Measurements from ENCODE around the gene TRPV3. TPM values are rescaled to one million over a fixed set of nuclear protein-coding genes. Genes with fewer than 3 reads are reported as not detected.

The TRPV3 gene
- total and polyA plus RNA-seq, 2 experiments from 2014 or later: 0.15 to 0.69 TPM

DNA sequence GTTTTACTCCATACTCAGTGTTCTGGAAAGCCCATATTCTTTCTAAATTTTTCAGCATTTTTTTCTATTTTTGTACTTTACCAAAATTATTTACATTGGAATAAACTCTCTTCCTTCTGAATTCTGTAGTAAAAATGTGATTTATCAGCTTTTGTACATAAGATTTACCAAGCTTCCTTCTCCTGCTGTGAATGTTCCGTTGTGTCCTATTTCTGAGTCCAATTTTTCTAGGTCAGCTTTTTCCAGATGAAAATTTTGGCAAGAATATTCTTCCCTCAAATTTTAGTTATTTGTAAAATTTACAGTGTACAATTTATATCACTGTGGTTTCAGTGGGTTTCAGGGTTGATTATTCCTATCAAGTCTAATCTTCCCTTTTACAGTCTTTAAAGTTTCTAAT lies 54.3 kb downstream of the TRPV3 start:
- peaks cover 6% of the 10 kb centered on the region; the same call in 2 of the 3 replicates for H3K4me1 Mint-ChIP-seq
- no peak overlapping the region for H3K4me2 ChIP-seq

GRCh38 chr17:3502466-3502865 lies 55.1 kb downstream of the TRPV3 start:
- H3K4me1 Mint-ChIP-seq: peaks cover 14% of the 10 kb centered on the region
- H3K4me1 ChIP-seq (ENCODE audit: insufficient read depth): peaks cover 18% of the 10 kb centered on the region
- DNase-seq (ENCODE audit: low spot score): no peak
- peaks cover 2% of the 10 kb centered on the region for H3K9me2 ChIP-seq (ENCODE audit: insufficient read depth)
- no peaks in the 10 kb centered on the region for H4K20me1 ChIP-seq (replicated peaks; ENCODE audit: insufficient read depth)
- H3K4me3 Mint-ChIP-seq: no peak overlapping the region
- peaks cover 14% of the 10 kb centered on the region for H3K9me3 Mint-ChIP-seq
- H3K27me3 Mint-ChIP-seq (ENCODE audit: insufficient read depth, low read depth, poor library complexity): peaks cover 6% of the 10 kb centered on the region
- H3K36me3 Mint-ChIP-seq (ENCODE audit: low read depth): peaks cover 12% of the 10 kb centered on the region; the same call in 2 of the 3 replicates
- no peak overlapping the region for H2AFZ ChIP-seq
- no peaks in the 10 kb centered on the region for H3K27me3 ChIP-seq (ENCODE audit: insufficient read depth)
- ATAC-seq: no peak
- H3K36me3 ChIP-seq (ENCODE audit: insufficient read depth): no peaks in the 10 kb centered on the region
- no peaks in the 10 kb centered on the region for H3F3A ChIP-seq (replicated peaks; ENCODE audit: low read depth)
- H3K4me2 ChIP-seq: no peak overlapping the region
- H3K27ac ChIP-seq (ENCODE audit: low read depth): no peak overlapping the region
- H3K27ac Mint-ChIP-seq: no peak overlapping the region
- no peaks in the 10 kb centered on the region for H3K79me2 ChIP-seq (replicated peaks; ENCODE audit: insufficient read depth)
- no peak overlapping the region for H3K4me3 ChIP-seq
- no peak for TF ChIP-seq POLR2AphosphoS5 (IDR thresholded peaks at IDR 0.05; ENCODE audit: low read depth)
- no peak for TF ChIP-seq ZNF114 (CRISPR knock-in tag; IDR thresholded peaks at IDR 0.05)
- TF ChIP-seq NANOG (IDR thresholded peaks at IDR 0.05; ENCODE audit: borderline replicate concordance): no peak
- no peak for TF ChIP-seq STAT1 (IDR thresholded peaks at IDR 0.05; ENCODE audit: unreplicated experiment)
- TF ChIP-seq JUNB (IDR thresholded peaks at IDR 0.05; ENCODE audit: unreplicated experiment): no peak
- TF ChIP-seq ZNF331 (CRISPR knock-in tag; IDR thresholded peaks at IDR 0.05; ENCODE audit: low read depth): no peak
- TF ChIP-seq, protein P1, sequence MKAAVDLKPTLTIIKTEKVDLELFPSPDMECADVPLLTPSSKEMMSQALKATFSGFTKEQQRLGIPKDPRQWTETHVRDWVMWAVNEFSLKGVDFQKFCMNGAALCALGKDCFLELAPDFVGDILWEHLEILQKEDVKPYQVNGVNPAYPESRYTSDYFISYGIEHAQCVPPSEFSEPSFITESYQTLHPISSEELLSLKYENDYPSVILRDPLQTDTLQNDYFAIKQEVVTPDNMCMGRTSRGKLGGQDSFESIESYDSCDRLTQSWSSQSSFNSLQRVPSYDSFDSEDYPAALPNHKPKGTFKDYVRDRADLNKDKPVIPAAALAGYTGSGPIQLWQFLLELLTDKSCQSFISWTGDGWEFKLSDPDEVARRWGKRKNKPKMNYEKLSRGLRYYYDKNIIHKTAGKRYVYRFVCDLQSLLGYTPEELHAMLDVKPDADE (IDR thresholded peaks at IDR 0.05): no peak
- no peak for TF ChIP-seq EZH2 (IDR thresholded peaks at IDR 0.05; ENCODE audit: low read depth, unreplicated experiment)
- no peak for TF ChIP-seq REST (IDR thresholded peaks at IDR 0.05; ENCODE audit: unreplicated experiment)

More for the DNA sequence above, 54.3 kb downstream of the TRPV3 start:
- H3K9me2 ChIP-seq (ENCODE audit: insufficient read depth): peaks cover 8% of the 10 kb centered on the region
- no peaks in the 10 kb centered on the region for H3F3A ChIP-seq (replicated peaks; ENCODE audit: low read depth)
- H3K4me3 ChIP-seq: no peak overlapping the region
- no peak overlapping the region for H3K27ac ChIP-seq (ENCODE audit: low read depth)
- no peak overlapping the region for H2AFZ ChIP-seq
- ATAC-seq: no peak
- peaks cover 12% of the 10 kb centered on the region; the same call in 2 of the 3 replicates for H3K36me3 Mint-ChIP-seq (ENCODE audit: low read depth)
- H3K27ac Mint-ChIP-seq: no peak overlapping the region
- peaks cover 14% of the 10 kb centered on the region for H3K9me3 Mint-ChIP-seq
- H3K27me3 Mint-ChIP-seq (ENCODE audit: insufficient read depth, low read depth, poor library complexity): peaks cover 6% of the 10 kb centered on the region
- H3K79me2 ChIP-seq (replicated peaks; ENCODE audit: insufficient read depth): no peaks in the 10 kb centered on the region
- no peaks in the 10 kb centered on the region for H3K36me3 ChIP-seq (ENCODE audit: insufficient read depth)
- no peaks in the 10 kb centered on the region for H4K20me1 ChIP-seq (replicated peaks; ENCODE audit: insufficient read depth)
- TF ChIP-seq NANOG (IDR thresholded peaks at IDR 0.05; ENCODE audit: borderline replicate concordance) (no peak), EZH2phosphoT487 (IDR thresholded peaks at IDR 0.05; ENCODE audit: unreplicated experiment) (no peak), CTCF (conservative IDR thresholded peaks at IDR 0.05; ENCODE audit: low read depth in 2 of 2) (no peak), POLR2AphosphoS5 (IDR thresholded peaks at IDR 0.05; ENCODE audit: low read depth) (no peak)
- H3K4me1 ChIP-seq (ENCODE audit: insufficient read depth): peaks cover 10% of the 10 kb centered on the region
- no peak for DNase-seq (ENCODE audit: low spot score)
- H3K4me3 Mint-ChIP-seq: no peak overlapping the region
- H3K27me3 ChIP-seq (ENCODE audit: insufficient read depth): no peaks in the 10 kb centered on the region
